Activated naive CD4-positive, alpha-beta T cell treated with anti-CD3 and anti-CD28 coated beads for 36 hours (primary cell): ENCODE measurements around the gene MAP7D3. TPM values are rescaled to one million over a fixed set of nuclear protein-coding genes. Genes with fewer than 3 reads are reported as not detected.

Source experiments
- CTCF ChIA-PET: fragments of 350-600 bp; sonication (Branson Sonifier 250); formaldehyde crosslinking; loops from one replicate; lab custom pipeline; 2021; ENCODE audit warnings: antibody characterized with exemption; lab: Charles Lee
- DNase-seq: peaks from one replicate; pipeline ENCODE4 v3.0.0-alpha.2; 2020
- H3K27ac Mint-ChIP-seq: one replicate; pipeline ENCODE4 v1.8.0; 2021; ENCODE audit warnings: mild to moderate bottlenecking, mixed read lengths
- H3K27me3 Mint-ChIP-seq: one replicate; pipeline ENCODE4 v1.8.0; 2021; ENCODE audit warnings: low read depth, mixed read lengths
- H3K36me3 Mint-ChIP-seq: one replicate; pipeline ENCODE4 v1.8.0; 2021; ENCODE audit warnings: low read depth, mixed read lengths
- H3K4me1 Mint-ChIP-seq: one replicate; pipeline ENCODE4 v1.8.0; 2021; ENCODE audit warnings: low read depth, mixed read lengths
- H3K4me3 Mint-ChIP-seq: one replicate; pipeline ENCODE4 v1.8.0; 2021; ENCODE audit warnings: mild to moderate bottlenecking, moderate library complexity, mixed read lengths
- H3K9me3 Mint-ChIP-seq: one replicate; pipeline ENCODE4 v1.8.0; 2021; ENCODE audit warnings: mixed read lengths
- intact Hi-C: fragments of 100-400 bp; cut with micrococcal nuclease; formaldehyde crosslinking; loops from one replicate; pipeline ENCODE4 v1.15.1; 2023
- total RNA-seq, 2 experiments: library from RNA; stranded (reverse); gene quantifications; one replicate each; pipeline ENCODE4 v1.2.3, GENCODE V29; 2021

Gene MAP7D3
- total RNA-seq, 2 experiments from 2014 or later, result 10.4 to 12.5 TPM

DNA sequence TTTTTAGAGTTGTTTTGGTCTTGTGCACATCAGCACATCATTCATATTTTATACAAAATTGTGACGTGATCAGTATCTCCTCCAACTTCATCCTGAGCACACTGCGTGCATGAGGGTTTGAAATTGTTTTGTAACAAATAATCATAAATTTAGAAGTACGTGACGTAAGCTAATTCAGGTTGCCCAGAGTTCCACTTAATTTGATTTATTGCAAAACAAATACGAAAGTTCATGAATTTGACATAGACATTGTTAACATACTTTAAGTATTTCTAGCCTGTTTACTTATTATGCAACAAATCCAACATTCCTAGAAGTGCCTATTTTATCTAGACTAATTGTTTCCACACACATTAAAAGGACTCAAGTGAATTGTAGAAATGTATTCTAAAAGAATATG, 48.3 kb downstream of the MAP7D3 start:
- no peak overlapping the region for H3K4me3 Mint-ChIP-seq

DNA sequence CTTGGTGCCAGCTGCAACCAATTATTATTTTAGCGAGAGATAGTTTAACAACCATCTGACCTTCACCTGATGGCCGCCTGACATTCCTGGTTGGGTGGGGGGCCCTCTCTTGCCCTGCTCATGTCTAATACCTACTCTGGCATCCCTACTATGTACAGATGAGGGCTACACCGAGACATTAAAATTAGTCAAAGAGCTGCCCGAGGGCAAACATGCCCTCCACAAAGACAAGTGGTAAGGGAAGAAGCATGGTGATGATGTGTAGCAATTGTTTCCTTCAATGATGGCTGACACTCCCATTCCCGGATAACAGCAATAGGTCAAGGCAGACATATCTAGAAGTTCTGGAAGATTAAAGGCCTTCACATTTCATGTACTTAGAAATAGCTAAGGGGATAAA, 49.6 kb downstream of the MAP7D3 start:
- H3K36me3 Mint-ChIP-seq, result no peaks in the 10 kb centered on the region
- intact Hi-C loops, result loop anchor here (2.0 to 5.0 kb wide), 3 partner anchors 34 to 173 kb away; no protein-coding TSS in a partner anchor
- no peak overlapping the region for H3K27ac Mint-ChIP-seq
- no peaks in the 10 kb centered on the region for H3K9me3 Mint-ChIP-seq
- CTCF ChIA-PET, result interaction anchor here (0.7 to 1.0 kb wide), 2 partner anchors 145 to 172 kb away, joined by 3 read pairs; no protein-coding TSS in a partner anchor
- H3K4me3 Mint-ChIP-seq, result no peak overlapping the region
- no peak for DNase-seq
- peaks cover 31% of the 10 kb centered on the region for H3K4me1 Mint-ChIP-seq
- no peaks in the 10 kb centered on the region for H3K27me3 Mint-ChIP-seq

More for the DNA sequence above, 48.3 kb downstream of the MAP7D3 start:
- no peaks in the 10 kb centered on the region for H3K27me3 Mint-ChIP-seq
- DNase-seq, result no peak
- no peaks in the 10 kb centered on the region for H3K9me3 Mint-ChIP-seq
- CTCF ChIA-PET, result interaction anchor here (0.6 to 1.0 kb wide), 3 partner anchors 22 to 146 kb away, joined by 3 to 4 read pairs (median 3); no protein-coding TSS in a partner anchor
- H3K36me3 Mint-ChIP-seq, result peaks cover 5% of the 10 kb centered on the region
- intact Hi-C loops, result loop anchor here (5.0 kb wide), 2 partner anchors 36 to 64 kb away; no protein-coding TSS in a partner anchor
- peaks cover 31% of the 10 kb centered on the region for H3K4me1 Mint-ChIP-seq
- no peak overlapping the region for H3K27ac Mint-ChIP-seq

DNA sequence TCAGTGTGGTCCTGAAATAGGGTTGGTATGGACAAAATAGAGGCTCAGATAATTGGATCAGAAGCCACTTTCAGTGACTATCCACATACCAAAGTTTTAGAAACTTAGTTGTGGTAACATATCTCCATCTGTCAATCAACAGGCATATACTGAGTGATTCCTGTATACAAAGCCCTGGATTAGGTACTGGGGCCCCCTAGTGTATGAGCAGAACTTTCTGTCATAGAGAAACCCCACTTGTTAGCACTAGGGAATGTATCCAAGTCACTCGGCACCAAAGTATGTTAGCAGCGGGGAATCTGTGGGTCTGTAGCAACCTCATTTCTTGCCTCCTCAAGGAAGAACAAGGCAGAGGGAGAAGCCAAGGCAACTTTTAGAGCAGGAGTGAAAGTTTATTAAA, 50.7 kb downstream of the MAP7D3 start:
- intact Hi-C loops, result loop anchor here (2.0 to 5.0 kb wide), 3 partner anchors 33 to 172 kb away; no protein-coding TSS in a partner anchor
- H3K4me3 Mint-ChIP-seq, result no peak overlapping the region

DNA sequence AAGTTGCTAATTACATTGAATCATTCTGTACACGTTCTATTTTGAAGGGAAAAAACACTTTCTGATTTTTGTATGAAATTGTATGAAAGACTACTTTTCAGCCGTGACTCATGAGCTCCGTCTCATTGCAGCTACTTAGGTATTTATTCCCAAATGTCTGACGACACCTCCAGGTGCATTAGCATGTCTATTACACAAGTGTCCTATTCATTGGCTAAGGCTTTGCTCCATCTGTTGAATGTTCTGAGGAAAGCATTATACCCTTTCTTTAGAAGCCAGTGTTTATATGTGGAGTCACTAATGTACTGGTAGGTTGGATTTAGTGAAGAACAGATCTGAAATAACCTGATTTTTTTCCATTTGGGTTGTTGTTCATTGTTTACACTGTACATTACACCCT, 51.8 kb downstream of the MAP7D3 start:
- Mint-ChIP-seq H3K4me1 (peaks cover 19% of the 10 kb centered on the region), H3K4me3 (no peak overlapping the region), H3K36me3 (no peaks in the 10 kb centered on the region), H3K9me3 (no peaks in the 10 kb centered on the region), H3K27me3 (no peaks in the 10 kb centered on the region), H3K27ac (no peak overlapping the region)
- CTCF ChIA-PET, result interaction anchor here (0.6 to 0.9 kb wide), 3 partner anchors 8 to 199 kb away, joined by 3 to 7 read pairs (median 3); no protein-coding TSS in a partner anchor
- intact Hi-C loops, result no loop called here
- DNase-seq, result no peak

More for the DNA sequence above, 50.7 kb downstream of the MAP7D3 start:
- DNase-seq, result peak; percentile 18
- Mint-ChIP-seq H3K27ac (no peak overlapping the region), H3K9me3 (no peaks in the 10 kb centered on the region), H3K4me1 (peaks cover 27% of the 10 kb centered on the region), H3K36me3 (no peaks in the 10 kb centered on the region), H3K27me3 (no peaks in the 10 kb centered on the region)
- CTCF ChIA-PET, result interaction anchor here (0.9 kb wide), 1 partner anchor 172 kb away, joined by 7 read pairs; no protein-coding TSS in a partner anchor

DNA sequence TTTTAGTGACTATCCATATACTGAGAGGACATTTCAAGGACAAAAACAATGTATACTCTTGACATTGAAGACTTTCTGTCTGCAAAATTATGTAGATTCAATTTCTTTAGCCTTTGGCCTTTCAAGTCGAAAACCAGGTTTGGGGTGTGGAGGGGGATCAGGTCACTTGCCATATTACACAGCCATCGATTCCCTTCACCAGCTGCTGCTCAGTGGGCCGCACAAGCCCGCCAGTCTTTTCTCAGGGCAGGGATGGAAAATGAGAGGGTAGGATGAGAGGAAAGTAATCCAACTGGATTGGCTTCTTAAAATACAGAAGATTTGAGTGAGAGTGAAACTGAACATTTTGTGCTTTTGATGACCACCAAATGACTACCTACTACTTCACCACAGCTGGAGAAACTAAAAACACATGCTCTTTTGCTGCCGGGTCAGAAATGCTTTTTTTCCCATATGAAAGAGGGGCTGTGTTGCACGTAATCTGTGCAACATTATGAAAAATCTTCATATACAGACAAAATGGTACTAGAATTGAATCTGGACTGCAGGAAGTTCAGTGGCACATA, 52.4 kb downstream of the MAP7D3 start:
- DNase-seq, result no peak
- Mint-ChIP-seq H3K9me3 (no peaks in the 10 kb centered on the region), H3K4me1 (peaks cover 17% of the 10 kb centered on the region), H3K4me3 (no peak overlapping the region), H3K36me3 (no peaks in the 10 kb centered on the region), H3K27ac (no peak overlapping the region), H3K27me3 (no peaks in the 10 kb centered on the region)
- CTCF ChIA-PET, result interaction anchor here (0.6 kb wide), 1 partner anchor 199 kb away, joined by 3 read pairs; no protein-coding TSS in a partner anchor
- intact Hi-C loops, result no loop called here

DNA sequence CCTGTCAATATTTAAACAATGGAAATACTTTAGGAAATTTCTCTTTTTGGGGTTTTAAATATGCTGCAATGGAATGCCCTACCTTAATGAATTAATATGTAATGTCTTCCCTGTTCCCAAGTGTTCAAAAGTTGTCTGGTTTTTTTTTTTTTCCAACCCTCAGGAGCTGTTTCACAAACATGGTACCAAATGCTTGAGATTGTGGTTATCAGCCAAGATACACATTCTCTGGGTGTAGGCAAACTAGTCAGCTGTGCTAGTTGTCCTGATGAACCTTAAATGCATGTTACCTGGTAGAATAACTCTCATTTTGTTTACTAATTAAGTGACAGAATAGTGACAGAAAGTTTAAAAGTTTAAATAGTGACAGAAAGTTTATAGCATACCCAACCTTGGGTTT, 53.2 kb downstream of the MAP7D3 start:
- intact Hi-C loops, result no loop called here
- CTCF ChIA-PET, result interaction anchor here (1.9 kb wide), 1 partner anchor 35 kb away, joined by 4 read pairs; no protein-coding TSS in a partner anchor
- H3K4me3 Mint-ChIP-seq, result no peak overlapping the region

DNA sequence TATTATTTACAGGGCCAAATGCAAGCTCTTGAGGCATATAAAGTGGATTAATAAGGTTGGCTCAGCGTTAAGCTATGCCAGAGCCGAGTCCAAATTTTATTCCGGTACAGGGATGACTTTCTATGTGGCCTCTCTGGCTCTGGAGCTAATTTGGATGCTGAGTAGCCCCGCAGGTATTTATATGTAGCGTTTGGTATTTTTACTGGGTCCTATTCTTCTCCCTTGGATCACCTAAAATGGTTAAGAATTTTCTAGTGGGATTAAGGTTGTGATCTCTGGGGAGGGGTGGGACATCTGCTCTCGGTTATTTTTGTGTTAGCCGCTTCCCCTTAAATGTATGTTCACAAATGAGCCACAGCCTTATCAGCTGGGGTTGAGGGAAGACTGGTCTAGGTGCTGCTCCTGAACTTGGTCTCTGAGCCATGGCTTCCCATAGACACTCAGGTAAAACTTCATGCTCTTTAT, 54.5 kb downstream of the MAP7D3 start:
- Mint-ChIP-seq H3K27ac (no peak overlapping the region), H3K27me3 (no peaks in the 10 kb centered on the region), H3K4me1 (peaks cover 23% of the 10 kb centered on the region), H3K4me3 (no peak overlapping the region), H3K9me3 (no peaks in the 10 kb centered on the region), H3K36me3 (peaks cover 2% of the 10 kb centered on the region)
- CTCF ChIA-PET, result interaction anchor here (1.9 kb wide), 1 partner anchor 34 kb away, joined by 4 read pairs; no protein-coding TSS in a partner anchor
- DNase-seq, result no peak
- intact Hi-C loops, result no loop called here

More for the DNA sequence above, 53.2 kb downstream of the MAP7D3 start:
- Mint-ChIP-seq H3K9me3 (no peaks in the 10 kb centered on the region), H3K27ac (no peak overlapping the region), H3K36me3 (no peaks in the 10 kb centered on the region), H3K27me3 (no peaks in the 10 kb centered on the region), H3K4me1 (peaks cover 17% of the 10 kb centered on the region)
- DNase-seq, result no peak

DNA sequence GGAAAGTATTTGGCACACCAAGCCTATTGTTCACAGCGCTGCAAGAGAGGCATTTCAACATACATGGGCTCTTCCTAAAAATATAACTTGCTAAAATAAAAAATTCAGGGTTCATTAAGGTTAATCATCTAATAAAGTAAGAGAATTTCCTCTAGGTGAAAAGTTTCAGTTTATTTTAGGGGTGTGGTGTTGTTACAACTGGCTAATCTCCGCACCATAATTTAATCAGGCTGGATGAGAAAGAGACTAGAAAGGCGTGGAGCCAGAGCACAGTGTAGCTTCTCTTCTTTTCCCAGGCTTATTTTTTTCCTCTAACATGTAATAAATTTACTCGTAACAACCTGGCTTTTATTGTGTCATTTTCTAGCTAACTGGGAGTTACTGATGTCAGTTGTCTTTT, 56.0 kb downstream of the MAP7D3 start:
- H3K27ac Mint-ChIP-seq, result no peak overlapping the region
- no peaks in the 10 kb centered on the region for H3K9me3 Mint-ChIP-seq
- H3K4me1 Mint-ChIP-seq, result peaks cover 32% of the 10 kb centered on the region
- CTCF ChIA-PET, result no interaction called here
- DNase-seq, result no peak
- intact Hi-C loops, result no loop called here
- H3K4me3 Mint-ChIP-seq, result no peak overlapping the region
- no peaks in the 10 kb centered on the region for H3K27me3 Mint-ChIP-seq
- H3K36me3 Mint-ChIP-seq, result peaks cover 2% of the 10 kb centered on the region

DNA sequence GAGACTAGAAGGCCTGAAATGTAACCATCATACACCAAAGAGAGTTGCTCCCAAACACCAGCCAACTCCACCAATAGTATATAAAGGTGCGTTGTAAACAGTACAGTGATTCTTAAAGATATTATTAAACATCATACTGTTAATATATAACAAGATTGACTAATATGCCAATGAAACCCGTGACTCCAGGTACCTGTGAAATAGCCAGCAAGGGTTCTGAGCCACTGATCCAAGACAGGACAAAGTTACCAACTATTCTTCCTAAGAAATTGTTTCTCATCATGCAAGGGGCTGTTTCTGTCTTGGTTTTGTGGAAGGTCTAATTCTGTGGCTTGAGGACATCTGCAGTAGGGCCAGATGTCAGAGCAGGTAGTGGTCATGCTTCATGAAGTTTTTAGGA, 56.7 kb downstream of the MAP7D3 start:
- H3K27ac Mint-ChIP-seq, result no peak overlapping the region
- no peaks in the 10 kb centered on the region for H3K27me3 Mint-ChIP-seq
- H3K9me3 Mint-ChIP-seq, result no peaks in the 10 kb centered on the region
- H3K4me1 Mint-ChIP-seq, result peaks cover 32% of the 10 kb centered on the region
- intact Hi-C loops, result no loop called here
- peaks cover 2% of the 10 kb centered on the region for H3K36me3 Mint-ChIP-seq
- CTCF ChIA-PET, result no interaction called here
- no peak for DNase-seq
- no peak overlapping the region for H3K4me3 Mint-ChIP-seq

DNA sequence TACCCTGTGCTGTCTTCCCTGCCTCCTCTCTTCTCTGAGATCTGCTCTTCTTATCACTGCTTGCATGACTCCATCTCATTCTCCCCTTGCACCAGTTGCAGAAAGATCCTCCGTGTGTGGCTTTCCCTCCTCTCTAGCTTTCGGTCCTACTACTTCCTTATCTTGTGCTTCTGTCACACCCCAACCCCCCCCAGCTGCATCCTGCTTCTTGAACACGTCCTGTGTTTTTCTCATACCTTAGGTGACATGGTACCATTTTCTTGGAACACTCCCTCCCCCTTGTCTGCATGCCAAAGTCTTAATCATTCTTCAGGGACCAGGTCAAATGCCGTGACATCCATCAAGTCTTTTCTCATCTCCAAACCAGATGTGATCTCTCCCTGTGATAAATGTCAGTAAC, 57.4 kb downstream of the MAP7D3 start:
- intact Hi-C loops, result no loop called here
- CTCF ChIA-PET, result no interaction called here
- peaks cover 2% of the 10 kb centered on the region for H3K36me3 Mint-ChIP-seq
- H3K4me3 Mint-ChIP-seq, result no peak overlapping the region
- peaks cover 32% of the 10 kb centered on the region for H3K4me1 Mint-ChIP-seq
- no peak overlapping the region for H3K27ac Mint-ChIP-seq
- no peaks in the 10 kb centered on the region for H3K9me3 Mint-ChIP-seq
- no peaks in the 10 kb centered on the region for H3K27me3 Mint-ChIP-seq
- DNase-seq, result peak; percentile 46

DNA sequence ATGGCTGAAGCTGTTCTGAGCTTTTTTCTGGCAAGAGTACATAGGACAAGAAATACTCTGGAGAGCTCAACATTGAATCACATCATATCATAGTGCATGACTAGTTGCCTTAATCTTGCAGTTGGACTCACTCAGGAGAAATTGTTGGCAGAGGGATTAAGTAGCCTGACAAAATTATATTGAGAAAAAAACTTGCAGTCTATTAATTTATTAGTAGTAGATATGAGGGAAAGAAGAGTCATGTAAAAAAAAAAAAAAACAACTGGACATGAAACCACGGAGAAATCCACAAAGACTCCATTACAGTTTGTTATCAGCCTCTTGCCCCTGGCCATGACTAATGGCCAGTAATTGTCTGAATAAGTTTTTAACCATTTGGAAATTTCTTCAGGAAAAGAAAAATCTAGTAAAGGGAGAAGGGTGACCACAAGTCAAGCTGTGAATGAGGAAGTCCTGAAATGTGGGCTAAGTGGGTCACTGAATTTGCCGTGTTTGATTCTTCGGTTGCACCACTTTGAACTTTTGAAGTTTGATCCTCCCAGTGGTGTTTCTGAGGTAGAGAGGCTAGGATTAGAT, 58.3 kb downstream of the MAP7D3 start:
- CTCF ChIA-PET, result no interaction called here
- H3K4me1 Mint-ChIP-seq, result peaks cover 32% of the 10 kb centered on the region
- peaks cover 2% of the 10 kb centered on the region for H3K36me3 Mint-ChIP-seq
- H3K4me3 Mint-ChIP-seq, result no peak overlapping the region
- no peak overlapping the region for H3K27ac Mint-ChIP-seq
- no peak for DNase-seq
- no peaks in the 10 kb centered on the region for H3K9me3 Mint-ChIP-seq
- intact Hi-C loops, result no loop called here
- H3K27me3 Mint-ChIP-seq, result no peaks in the 10 kb centered on the region

DNA sequence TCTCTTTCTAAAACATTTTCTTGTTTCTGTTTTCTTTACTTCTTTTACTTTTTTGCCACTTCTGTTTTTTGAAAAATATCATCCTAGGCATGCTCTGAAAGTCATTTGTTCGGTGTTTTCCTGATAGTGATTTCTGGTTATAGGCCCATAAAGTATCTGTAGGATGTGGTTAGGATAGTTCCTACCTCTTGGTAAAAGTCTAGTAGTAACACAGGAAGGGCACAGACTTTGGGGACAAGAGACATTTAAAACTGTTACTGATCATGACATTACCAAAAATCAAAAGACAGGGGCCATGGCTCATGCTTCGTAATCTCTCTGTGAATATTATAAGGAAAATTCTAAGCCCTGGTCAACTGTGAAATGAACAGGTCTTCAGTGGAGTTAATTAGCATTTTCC, 59.1 kb downstream of the MAP7D3 start:
- H3K4me1 Mint-ChIP-seq, result peaks cover 32% of the 10 kb centered on the region
- no peak overlapping the region for H3K27ac Mint-ChIP-seq
- H3K9me3 Mint-ChIP-seq, result no peaks in the 10 kb centered on the region
- CTCF ChIA-PET, result no interaction called here
- H3K4me3 Mint-ChIP-seq, result no peak overlapping the region
- intact Hi-C loops, result no loop called here
- no peaks in the 10 kb centered on the region for H3K27me3 Mint-ChIP-seq
- DNase-seq, result no peak
- H3K36me3 Mint-ChIP-seq, result peaks cover 2% of the 10 kb centered on the region
